A549 treated with CpdA at 1 μM for 4 hours (cell line): ENCODE data around the gene LDHA. TPM values are rescaled to one million over a fixed set of nuclear protein-coding genes. Genes with fewer than 3 reads are reported as not detected.

Experiments
- total RNA-seq: library from RNA; stranded (reverse); fragments of 200-300 nt; extraction: Qiagen RNA extraction; gene quantifications from 5 replicates; pipeline ENCODE4 v1.2.3, GENCODE V29; 2022; ENCODE audit warnings: low read depth

Gene LDHA
- total RNA-seq = 2,235 to 3,232 TPM (median 2,437 TPM) in 5 replicates

DNA sequence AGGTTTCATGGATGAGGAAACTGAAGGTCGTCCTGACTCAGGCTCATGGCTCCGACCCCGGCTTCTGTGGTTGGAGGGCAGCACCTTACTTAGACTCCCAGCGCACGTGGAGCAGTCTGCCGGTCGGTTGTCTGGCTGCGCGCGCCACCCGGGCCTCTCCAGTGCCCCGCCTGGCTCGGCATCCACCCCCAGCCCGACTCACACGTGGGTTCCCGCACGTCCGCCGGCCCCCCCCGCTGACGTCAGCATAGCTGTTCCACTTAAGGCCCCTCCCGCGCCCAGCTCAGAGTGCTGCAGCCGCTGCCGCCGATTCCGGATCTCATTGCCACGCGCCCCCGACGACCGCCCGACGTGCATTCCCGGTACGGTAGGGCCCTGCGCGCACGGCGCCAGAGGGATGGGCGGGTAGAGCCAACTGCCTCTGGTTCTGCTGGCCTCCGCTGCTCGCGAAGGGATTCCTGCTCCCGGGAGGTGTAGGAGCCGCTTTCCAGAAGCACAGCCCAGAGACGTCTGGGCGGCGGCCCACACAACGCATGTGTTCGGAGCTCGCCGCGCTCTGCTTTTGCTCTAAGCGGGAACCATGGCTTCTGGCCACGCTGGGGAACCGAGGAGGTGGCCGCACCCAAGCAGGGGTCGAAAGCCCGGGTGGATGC is at the start of gene LDHA:
TSS of gene LDHA (plus strand) at position 289 of the 653 bp plus-strand sequence. CDS start 2,280 bp downstream, outside the sequence.

DNA sequence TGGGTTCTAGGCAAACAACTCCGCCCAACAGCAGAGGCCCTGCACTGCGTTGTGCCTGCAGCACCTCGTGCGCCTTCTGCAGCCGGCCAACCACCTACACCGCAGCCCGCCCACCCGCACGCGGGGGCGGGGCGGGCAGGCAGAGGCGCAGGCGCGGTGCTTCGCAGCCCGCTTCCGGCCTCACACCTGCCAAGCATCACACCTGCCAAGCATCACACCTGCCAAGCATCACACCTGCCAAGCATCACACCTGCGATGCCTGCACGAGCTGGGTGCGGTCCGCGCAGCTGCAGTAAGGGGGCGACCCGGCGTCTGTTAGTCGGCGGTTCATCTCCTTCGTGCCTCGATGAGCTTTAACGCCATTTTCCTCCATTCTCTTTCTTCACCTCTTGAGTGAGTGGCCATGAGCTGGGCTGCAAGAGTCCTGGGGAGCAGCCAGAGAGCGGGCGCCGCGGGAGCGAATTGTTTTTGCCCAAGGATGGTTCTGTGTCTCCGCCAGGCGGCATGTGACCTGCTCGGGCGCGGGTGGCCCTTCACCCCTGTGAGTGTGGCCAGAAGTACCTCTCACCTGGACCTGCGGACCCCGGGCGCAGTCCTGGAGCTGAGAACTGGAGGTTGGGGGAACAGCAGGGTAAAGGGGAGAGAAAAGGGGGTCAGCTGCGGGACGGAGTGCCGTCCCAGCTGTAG is 61.5 kb downstream of the LDHA start, which contains the start of gene LDHAL6A:
TSS of gene LDHAL6A (plus strand) at position 171 of the 687 bp plus-strand sequence. CDS start 825 bp downstream, outside the sequence.

Other genes with a start within 250 kb of the LDHA start
- not detected in 5 replicates for gene MRGPRX4, start 221.7 kb upstream of the LDHA start, total RNA-seq
- gene SAA4, start 157.8 kb upstream of the LDHA start, total RNA-seq = not detected in 5 replicates
- 0.07 TPM in 1 of 5 replicates, not detected in the others for gene SAA2, start 145.9 kb upstream of the LDHA start, total RNA-seq
- gene SAA1, start 128.3 kb upstream of the LDHA start, total RNA-seq = 0.30 to 0.59 TPM (median 0.39 TPM) in 3 of 5 replicates, not detected in the others
- 12.9 to 14.3 TPM (median 13.1 TPM) in 5 replicates for gene HPS5, start 72.4 kb upstream of the LDHA start, total RNA-seq
- 33.1 to 39.9 TPM (median 36.8 TPM) in 5 replicates for gene GTF2H1, start 72.0 kb upstream of the LDHA start, total RNA-seq
- 0.06 to 0.28 TPM (median 0.28 TPM) in 3 of 5 replicates, not detected in the others for gene LDHC, start 17.8 kb downstream of the LDHA start, total RNA-seq
- not detected in 5 replicates for gene LDHAL6A, start 61.3 kb downstream of the LDHA start, total RNA-seq
- gene TSG101, start 132.4 kb downstream of the LDHA start, total RNA-seq = 92.9 to 113 TPM (median 97.6 TPM) in 5 replicates
- 16.8 to 26.4 TPM (median 20.4 TPM) in 5 replicates for gene UEVLD, start 194.2 kb downstream of the LDHA start, total RNA-seq
- 2.0 to 2.8 TPM (median 2.0 TPM) in 5 replicates for gene MISFA, start 205.2 kb downstream of the LDHA start, total RNA-seq
- 14.5 to 22.6 TPM (median 17.7 TPM) in 5 replicates for gene SPTY2D1, start 239.8 kb downstream of the LDHA start, total RNA-seq